GM18868 (cell line): Measurements from ENCODE around the gene PITPNM3.
"Not testable (repeated sequence)": the region's sequence is repeated elsewhere in the genome, so short reads cannot be mapped to it uniquely, and the experiment has no call there.

ENCODE experiments used
- ATAC-seq: cut with Tn5 transposase; IDR thresholded peaks from one replicate; pipeline ENCODE4 v1.9.1; 2021; ENCODE audit warnings: mild to moderate bottlenecking, moderate library complexity; ENCODE audit not compliant: unreplicated experiment

Gene PITPNM3

DNA sequence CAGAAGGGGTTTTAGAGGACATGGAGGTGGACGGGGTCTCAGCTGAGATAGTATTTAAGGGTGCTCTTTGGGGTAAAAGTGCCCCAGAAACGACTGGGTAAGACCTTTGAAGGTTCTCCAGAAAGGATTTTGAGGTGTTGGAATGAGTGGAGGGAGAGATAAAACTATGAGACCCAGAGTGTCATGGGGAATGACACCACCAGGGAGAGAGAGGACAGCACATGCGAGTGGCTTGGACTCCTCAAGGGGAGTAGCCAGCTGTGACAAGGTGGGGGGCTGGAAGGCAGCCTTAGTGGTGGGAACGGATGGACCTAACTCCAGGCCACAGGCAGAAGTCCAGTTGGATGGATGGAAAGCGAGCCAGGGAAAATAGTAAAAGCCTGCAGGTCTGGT lies 19.2 kb upstream of the PITPNM3 start:
- no peak for ATAC-seq

DNA sequence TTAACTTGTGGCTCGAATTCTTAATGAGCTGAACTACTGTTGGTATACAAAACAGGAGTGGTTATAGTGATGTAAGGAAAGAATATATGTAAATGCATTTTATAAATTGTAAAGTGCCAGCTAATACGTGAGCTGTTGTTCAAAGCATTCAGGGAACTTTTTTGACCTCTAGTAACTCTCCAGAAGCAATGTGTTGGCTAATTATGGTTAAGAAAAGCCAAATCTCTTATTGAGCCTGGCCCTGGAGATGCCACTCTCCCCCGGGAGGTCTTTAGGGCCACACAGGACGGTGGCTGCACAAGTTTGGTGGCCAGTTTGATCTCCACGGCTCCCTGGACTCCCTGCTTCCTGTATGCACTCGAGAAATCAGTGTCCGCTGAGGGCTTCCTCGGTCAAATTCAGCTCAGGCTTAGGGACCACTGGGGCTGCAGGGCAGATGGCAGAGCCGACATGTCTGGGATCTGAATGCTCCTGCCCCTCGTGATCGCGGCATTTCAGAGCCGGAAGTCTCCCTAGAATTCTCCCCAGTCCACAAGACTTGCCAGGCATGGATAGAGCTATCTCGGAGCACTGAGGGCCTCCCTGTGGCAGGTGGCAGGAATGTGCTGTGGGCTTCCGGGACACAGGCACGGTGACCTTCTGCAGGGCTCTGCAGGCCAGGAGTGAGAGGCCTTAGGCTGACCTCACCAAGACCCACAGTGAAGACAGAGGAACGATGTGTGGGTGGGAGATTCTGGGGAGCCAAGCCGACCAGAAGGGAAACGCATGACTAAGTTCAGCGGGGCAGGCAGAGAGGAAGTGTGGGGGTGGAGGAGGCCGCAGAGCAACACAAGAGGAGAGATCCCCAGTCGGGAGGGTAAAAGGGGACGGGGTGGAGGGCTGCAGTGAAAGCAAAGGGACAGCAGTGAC lies 18.6 kb upstream of the PITPNM3 start:
- ATAC-seq, result peak; percentile 66

DNA sequence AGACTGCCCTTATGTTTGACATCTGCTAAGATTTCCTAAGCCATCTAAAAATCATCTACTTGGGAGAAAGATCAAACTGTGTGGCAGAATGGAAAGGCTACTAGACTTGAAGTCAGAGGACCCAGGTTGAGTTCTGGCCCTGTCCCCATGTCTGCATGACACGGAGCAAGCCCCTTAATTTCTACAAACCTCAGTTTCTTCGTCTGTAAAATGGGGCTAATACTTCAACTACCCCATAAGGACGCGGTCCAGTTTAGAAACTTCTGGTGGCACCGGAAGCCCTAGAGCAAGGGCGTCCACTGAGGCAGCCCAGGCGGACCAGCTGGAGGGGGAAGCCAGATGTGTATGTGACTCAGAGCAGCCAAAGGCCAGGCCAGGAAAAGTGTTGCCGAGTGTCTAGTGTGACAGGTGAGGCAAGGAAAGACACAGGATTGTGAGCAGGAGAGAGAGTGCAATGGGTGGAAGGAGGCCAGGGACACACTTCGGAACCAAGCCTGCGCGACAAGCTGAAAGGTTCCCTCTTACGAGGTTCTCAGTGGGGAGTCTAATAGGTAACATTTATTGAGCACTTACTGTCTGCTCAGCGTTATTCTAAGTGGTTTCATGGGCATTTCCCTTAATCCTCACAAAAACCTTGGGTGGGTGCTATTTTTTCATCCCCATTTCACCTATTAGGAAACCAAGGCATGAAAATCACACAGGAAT lies 17.8 kb upstream of the PITPNM3 start:
- ATAC-seq, result no peak

GRCh38 chr17:6573495-6573894 lies 17.1 kb upstream of the PITPNM3 start:
- ATAC-seq, result not testable (repeated sequence)

DNA sequence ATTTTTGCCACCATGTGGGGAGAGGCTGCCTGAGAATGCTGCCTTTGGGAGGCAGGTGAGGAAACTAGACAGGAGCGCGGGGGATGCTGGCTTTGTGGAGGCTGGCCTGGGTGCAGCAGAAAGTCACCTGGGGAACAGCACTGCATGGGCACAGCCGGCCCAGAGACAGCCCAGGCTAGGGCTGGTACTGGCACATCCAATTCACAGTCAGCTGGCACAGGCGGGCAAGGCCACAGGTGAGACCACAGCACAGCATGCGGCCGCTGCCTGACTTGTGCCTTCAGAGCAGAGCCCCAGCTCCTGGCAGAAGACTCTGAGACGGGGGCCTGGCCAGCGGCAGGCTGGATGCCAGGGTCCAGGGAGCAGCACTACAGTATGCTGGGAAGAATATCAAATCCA lies 16.6 kb upstream of the PITPNM3 start:
- no peak for ATAC-seq

- no peak for ATAC-seq
Observed at GRCh38 chr17:6571452-6571781, 15.1 kb upstream of the PITPNM3 start.

DNA sequence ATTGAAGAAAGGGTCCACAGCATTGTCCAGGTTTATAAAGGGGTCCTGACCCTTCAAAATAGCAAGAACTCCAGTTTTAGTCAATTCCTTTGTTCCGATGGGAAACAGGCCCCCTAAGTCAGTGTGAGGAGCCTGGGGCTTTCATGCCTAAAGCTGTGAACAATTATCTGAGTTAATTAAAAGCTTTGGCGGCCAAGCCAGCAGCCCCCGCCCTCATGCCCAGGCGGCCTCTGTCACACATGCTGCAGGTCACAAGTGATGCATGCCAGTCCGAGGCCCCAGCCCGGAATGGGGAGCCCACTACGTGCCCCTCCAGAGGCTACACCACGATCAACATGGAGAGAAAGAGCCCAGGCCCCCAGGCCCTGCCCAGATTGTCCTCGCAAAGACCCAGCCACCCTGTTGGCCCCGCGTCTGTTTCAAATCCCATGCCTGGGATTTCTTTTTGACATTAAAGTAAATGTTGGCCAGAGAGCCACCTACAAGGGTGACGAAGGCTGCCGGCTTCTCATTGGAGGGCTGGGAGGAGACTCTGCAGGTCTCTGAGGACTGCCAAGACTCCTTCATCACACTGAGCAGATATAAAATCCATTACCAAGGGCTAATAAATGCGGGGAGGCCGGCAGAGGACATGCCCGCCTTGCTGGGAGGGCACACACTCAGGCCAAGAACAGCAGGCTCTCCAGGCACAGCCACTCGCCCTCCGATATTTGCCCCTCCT lies 14.5 kb upstream of the PITPNM3 start:
- no peak for ATAC-seq

DNA sequence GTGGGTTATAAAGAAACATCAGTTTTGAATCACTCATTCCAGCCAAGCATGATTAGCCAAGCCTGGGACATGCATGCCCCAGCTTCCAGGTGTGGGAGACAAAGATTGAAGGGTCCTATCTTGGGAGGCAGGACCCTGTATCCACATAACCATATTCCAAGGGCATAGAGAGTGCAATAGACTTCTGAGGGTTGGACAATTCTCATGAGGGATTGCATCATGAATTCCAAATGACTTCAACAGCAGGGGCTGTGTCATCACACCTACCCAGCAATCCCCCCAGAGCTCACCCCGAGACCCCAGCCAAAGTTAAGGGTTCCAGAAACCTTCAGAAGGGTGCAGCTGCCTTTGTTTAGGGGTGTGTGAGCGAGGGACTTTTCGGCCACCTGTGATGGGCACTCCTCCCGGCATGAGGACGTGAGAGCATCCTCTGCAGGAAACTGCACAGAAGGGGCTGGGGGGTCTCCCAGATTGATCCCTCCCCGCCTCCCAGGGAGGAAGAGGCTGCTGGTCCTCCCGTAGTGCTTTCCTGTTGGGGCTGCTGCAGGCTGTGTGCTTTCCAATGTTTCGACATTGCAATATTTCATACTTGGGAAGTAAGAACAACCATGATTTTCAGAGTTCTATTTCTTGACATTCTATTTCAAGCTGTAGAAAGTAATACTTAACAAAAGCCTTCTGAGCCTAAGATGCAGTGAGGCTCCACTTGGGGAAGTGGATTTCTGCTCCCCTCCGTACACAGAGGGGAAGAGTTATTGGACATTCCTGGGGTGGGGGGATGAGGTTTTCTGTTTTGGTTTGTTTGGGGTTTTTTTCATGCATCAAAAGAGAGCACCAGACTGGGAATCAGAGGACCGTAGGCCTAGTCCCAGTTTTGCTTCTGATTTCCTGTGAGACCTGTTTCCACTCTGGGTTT lies 13.3 kb upstream of the PITPNM3 start:
- ATAC-seq, result no peak

GRCh38 chr17:6568184-6568758 lies 11.9 kb upstream of the PITPNM3 start:
- ATAC-seq, result no peak

DNA sequence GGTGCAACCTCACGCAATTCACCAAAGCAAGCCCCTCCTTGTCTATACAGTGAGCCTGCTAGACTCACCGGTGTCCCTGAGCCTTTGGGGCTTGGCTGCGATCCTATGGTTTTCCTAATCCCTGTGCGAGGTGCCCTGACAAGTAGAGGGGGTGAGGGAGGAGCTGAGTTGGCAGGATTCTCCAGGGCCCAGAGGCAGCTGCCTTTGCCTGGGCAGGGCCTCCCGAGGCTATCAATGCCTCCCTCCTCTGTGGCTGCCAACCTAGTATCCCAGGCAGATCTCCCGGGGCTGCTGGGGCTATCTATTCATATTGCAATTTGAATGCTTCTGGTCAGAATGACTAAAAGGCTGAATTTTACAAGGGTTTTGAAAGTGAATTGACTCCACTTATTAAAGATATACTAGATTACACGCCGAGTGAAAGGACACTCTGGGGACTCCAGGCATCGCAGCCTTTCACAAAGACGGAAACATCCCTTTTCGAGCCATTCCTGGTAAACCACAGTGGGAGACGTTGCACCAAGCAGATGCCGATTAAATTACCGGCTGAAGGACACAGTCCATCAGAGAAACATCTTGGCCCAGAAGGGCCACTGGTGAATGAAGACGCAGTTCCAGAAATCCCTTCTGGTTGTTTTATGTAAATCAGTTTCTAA lies 11.3 kb upstream of the PITPNM3 start:
- ATAC-seq, result no peak

DNA sequence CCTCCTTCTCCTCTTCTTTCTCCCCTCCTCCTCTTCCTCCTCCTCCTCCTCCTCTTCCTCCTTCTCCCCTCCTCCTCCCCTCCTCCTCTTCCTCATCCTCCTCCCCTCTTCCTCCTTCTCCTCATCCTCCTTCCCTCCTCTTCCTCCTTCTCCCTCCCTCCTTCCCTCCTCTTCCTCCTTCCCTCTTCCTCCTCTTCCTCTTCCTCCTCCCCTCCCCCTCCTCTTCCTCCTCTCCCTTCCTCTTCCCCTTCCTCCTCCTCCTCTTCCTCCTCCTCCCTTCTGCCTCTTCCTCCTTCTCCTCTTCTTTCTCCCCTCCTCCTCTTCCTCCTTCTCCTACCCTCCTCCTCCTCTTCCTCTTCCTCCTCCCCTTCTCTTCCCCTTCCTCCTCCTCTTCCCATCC lies 5.1 kb upstream of the PITPNM3 start:
- no peak for ATAC-seq

GRCh38 chr17:6560496-6560895 lies 4.1 kb upstream of the PITPNM3 start:
- no peak for ATAC-seq

DNA sequence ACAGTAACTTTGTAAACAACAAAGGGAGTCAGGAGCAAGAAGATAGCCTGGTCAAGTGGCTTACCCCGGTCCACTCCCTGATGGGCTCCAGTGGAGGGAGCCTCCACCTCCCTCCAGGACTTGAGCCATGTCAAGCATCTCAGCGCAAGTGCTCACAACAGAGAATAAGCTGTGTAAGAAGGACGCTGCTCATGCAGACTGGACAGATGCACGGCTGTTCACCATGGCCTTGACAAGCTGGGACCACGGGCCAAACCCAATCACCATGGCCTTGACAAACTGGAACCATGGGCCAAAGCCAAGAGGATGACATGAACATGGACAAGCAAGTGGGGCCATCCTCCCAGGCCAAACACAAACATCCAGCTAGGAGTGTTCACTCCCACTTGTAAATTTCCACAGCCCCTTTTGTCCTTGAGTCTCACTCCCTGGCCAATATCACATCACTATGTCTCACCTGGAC lies 3.4 kb upstream of the PITPNM3 start:
- no peak for ATAC-seq

GRCh38 chr17:6558932-6559752 lies 2.8 kb upstream of the PITPNM3 start:
- ATAC-seq, result no peak

DNA sequence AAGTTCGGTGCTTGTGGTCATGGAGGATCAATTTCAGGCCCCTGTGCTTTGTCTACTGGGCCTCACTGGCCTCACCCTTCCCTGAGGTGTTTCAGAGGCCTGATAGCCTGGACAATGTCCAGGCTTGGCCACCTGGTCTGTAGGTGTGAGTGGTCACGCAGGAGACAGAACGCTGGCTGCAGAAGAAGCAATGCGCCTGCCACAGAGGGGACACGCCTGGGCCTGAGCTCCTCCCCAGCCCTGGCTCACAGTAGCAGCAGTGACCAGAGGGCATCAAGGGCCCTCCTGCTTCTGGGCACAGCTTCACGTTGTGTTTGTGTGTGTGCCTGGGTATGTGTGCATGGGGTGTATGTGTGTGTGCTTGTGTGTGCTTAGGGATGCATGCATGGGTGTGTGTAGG lies 1.9 kb upstream of the PITPNM3 start:
- ATAC-seq, result no peak

- ATAC-seq, result no peak
Observed at GRCh38 chr17:6557040-6557438, 684 bp upstream of the PITPNM3 start.

DNA sequence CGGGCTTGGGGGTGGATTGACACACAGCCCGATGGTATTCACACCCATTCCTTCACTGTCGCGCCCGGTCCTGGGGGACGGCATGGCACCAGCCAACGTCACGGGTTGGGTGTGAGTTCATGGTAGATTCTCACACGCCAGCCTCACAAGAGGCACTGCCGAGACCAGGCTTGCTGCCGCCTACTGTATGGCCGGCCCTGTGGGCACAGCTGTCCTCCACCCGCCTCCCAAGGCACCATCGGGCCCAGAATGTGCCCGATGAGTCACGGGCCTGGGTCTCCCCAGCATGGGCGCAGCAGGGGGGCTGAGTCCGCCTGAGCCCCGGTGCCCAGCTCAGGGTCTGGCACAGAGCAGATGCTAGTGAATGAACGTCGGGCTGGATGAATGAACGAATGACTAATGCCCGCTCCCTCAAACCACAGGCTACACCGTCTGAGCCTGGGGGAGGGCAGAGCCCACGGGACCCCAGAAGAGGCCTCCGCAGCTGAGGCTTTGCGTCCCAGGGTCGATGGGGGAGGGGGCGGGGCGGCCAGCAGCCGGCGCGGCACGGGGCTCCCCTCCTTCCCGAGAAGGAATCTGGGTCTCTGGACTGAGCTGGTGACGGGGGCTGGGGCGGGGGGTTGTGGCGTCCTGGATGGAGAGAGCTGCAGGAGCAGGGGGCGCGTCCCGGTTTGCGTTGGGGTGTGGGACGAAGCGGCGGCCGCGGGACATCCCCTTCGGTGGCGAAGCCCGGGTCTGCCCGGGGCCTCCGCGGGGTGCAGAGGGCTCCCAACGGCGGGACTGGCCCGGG lies 829 bp downstream of the PITPNM3 start:
- ATAC-seq, result no peak

GRCh38 chr17:6554871-6555330 lies 1.5 kb downstream of the PITPNM3 start:
- no peak for ATAC-seq
